ENCODE data around the gene UROD.

The UROD gene

DNA sequence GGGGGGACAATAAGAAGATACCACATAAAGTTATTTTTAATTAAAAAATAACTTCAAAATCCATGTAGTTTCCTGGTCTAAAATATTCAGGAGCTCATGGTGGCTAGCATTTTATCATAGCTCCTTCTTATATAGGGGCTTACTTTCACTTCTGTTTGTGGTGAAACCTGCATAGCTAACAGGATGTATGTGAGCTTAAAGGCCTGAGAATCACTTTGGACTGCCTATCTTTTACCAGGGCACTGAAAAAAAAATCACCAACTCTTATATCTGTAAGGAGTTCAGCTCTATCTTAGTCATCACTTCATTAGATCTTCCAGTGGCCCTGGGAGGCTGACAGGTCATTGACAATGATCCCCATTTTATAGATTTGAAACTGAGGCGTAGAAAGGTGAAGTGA is 21.3 kb downstream of the UROD start:
- no peak overlapping the region for H4K91ac ChIP-seq (ENCODE audit: low read depth, low read length, poor library complexity)
- no peak overlapping the region for H3K4me2 ChIP-seq (ENCODE audit: insufficient read depth, low read length, poor library complexity, severe bottlenecking)
- H3K9ac ChIP-seq (ENCODE audit: low read depth, low read length, poor library complexity) = no peak overlapping the region
- H2BK5ac ChIP-seq (ENCODE audit: low read length) = no peak overlapping the region
- no peak overlapping the region for H3K4ac ChIP-seq (ENCODE audit: low read length)
- no peaks in the 10 kb centered on the region for H3K4me1 ChIP-seq (ENCODE audit: control insufficient read depth in 2 of 2, insufficient read depth in 1 of 2, low read depth in 1 of 2, low read length in 2 of 2)
- DNase-seq (ENCODE audit: low spot score) = no peak
- no peak overlapping the region for H3K18ac ChIP-seq (ENCODE audit: low read length)
- H2AK5ac ChIP-seq (ENCODE audit: low read depth, low read length) = no peak overlapping the region
- H3K36me3 ChIP-seq (replicated peaks in 1 of 2; ENCODE audit: control insufficient read depth in 2 of 2, insufficient read depth in 2 of 2, low read length in 2 of 2) = no peaks in the 10 kb centered on the region
- H4K8ac ChIP-seq (ENCODE audit: low read depth, low read length) = no peak overlapping the region
- H3K4me3 ChIP-seq (ENCODE audit: low read length in 2 of 2) = no peak overlapping the region
- no peak overlapping the region for H3K14ac ChIP-seq (ENCODE audit: low read length)
- no peaks in the 10 kb centered on the region for H3K9me3 ChIP-seq (replicated peaks in 1 of 2; ENCODE audit: control insufficient read depth in 2 of 2, insufficient read depth in 1 of 2, low read depth in 1 of 2, low read length in 2 of 2)
- no peak overlapping the region for H2AFZ ChIP-seq (ENCODE audit: low read length)
- H2BK120ac ChIP-seq (ENCODE audit: low read depth, low read length) = no peak overlapping the region
- H3K27ac ChIP-seq (replicated peaks; ENCODE audit: low read length) = no peak overlapping the region
- no peak overlapping the region for H2BK12ac ChIP-seq (ENCODE audit: low read length)
- H2BK15ac ChIP-seq (ENCODE audit: low read length) = no peak overlapping the region
- H3K79me1 ChIP-seq (ENCODE audit: low read depth, low read length) = peaks cover 1% of the 10 kb centered on the region
- H3K23ac ChIP-seq (ENCODE audit: low read depth, low read length, poor library complexity) = no peak overlapping the region
- no CpG with 5 or more reads among the region's 1 CpG for WGBS, 2 donors (ENCODE audit: extremely low coverage in 2 of 2, insufficient read length in 2 of 2, insufficient replicate concordance in 1 of 2)
- no peaks in the 10 kb centered on the region for H3K27me3 ChIP-seq (ENCODE audit: control insufficient read depth in 3 of 3, insufficient read depth in 3 of 3, low read depth in 1 of 3, low read length in 3 of 3)

DNA sequence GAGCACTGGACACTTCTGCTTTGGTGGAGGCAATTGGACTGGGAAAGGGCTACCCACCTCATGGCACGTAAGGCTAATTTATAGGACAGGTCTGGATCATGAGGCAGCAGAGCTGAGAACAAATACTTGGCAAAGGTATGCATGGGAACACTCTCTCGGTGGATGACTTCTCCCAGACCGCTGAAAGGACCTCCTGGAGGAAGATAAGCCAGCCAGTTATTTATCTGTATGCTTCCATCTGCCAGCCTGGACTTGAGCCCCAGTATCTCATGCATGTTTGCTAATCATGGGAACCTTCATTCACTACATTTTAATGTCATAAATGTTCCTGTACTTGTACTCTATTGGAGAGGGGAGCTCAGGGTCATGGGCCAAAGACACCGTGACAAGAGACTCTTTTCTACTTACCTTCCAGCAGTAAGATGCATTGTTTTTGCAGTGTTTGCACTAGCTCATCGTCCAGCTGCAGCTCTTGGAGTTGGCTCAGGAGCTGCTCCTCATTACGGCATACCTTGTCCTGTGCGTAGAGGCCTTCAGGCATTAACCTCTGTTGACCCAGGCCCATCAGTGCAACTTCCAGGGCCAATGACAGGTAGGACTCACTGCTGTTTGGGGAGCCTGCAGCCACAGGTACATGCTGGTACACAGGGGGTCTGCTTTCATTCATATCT is 23.7 kb downstream of the UROD start:
- no peak for DNase-seq (ENCODE audit: low spot score)
- H3K14ac ChIP-seq (ENCODE audit: low read length) = no peak overlapping the region
- H3K23ac ChIP-seq (ENCODE audit: low read depth, low read length, poor library complexity) = no peak overlapping the region
- H3K9ac ChIP-seq (ENCODE audit: low read depth, low read length, poor library complexity) = no peak overlapping the region
- peaks cover 1% of the 10 kb centered on the region for H3K79me1 ChIP-seq (ENCODE audit: low read depth, low read length)
- H3K27ac ChIP-seq (replicated peaks; ENCODE audit: low read length) = no peak overlapping the region
- no peak overlapping the region for H4K8ac ChIP-seq (ENCODE audit: low read depth, low read length)
- no peak overlapping the region for H2BK12ac ChIP-seq (ENCODE audit: low read length)
- H2AK5ac ChIP-seq (ENCODE audit: low read depth, low read length) = no peak overlapping the region
- H3K36me3 ChIP-seq (replicated peaks in 1 of 2; ENCODE audit: control insufficient read depth in 2 of 2, insufficient read depth in 2 of 2, low read length in 2 of 2) = no peaks in the 10 kb centered on the region
- no peak overlapping the region for H3K4me3 ChIP-seq (ENCODE audit: low read length in 2 of 2)
- no CpG with 5 or more reads among the region's 7 CpGs for WGBS, 2 donors (ENCODE audit: extremely low coverage in 2 of 2, insufficient read length in 2 of 2, insufficient replicate concordance in 1 of 2)
- no peaks in the 10 kb centered on the region for H3K9me3 ChIP-seq (replicated peaks in 1 of 2; ENCODE audit: control insufficient read depth in 2 of 2, insufficient read depth in 1 of 2, low read depth in 1 of 2, low read length in 2 of 2)
- H2BK120ac ChIP-seq (ENCODE audit: low read depth, low read length) = no peak overlapping the region
- no peak overlapping the region for H4K91ac ChIP-seq (ENCODE audit: low read depth, low read length, poor library complexity)
- no peak overlapping the region for H2BK5ac ChIP-seq (ENCODE audit: low read length)
- H3K4me1 ChIP-seq (ENCODE audit: control insufficient read depth in 2 of 2, insufficient read depth in 1 of 2, low read depth in 1 of 2, low read length in 2 of 2) = no peaks in the 10 kb centered on the region
- no peak overlapping the region for H2BK15ac ChIP-seq (ENCODE audit: low read length)
- H3K27me3 ChIP-seq (ENCODE audit: control insufficient read depth in 3 of 3, insufficient read depth in 3 of 3, low read depth in 1 of 3, low read length in 3 of 3) = no peaks in the 10 kb centered on the region
- H3K4me2 ChIP-seq (ENCODE audit: insufficient read depth, low read length, poor library complexity, severe bottlenecking) = no peak overlapping the region
- no peak overlapping the region for H3K4ac ChIP-seq (ENCODE audit: low read length)
- no peak overlapping the region for H3K18ac ChIP-seq (ENCODE audit: low read length)
- H2AFZ ChIP-seq (ENCODE audit: low read length) = no peak overlapping the region

DNA sequence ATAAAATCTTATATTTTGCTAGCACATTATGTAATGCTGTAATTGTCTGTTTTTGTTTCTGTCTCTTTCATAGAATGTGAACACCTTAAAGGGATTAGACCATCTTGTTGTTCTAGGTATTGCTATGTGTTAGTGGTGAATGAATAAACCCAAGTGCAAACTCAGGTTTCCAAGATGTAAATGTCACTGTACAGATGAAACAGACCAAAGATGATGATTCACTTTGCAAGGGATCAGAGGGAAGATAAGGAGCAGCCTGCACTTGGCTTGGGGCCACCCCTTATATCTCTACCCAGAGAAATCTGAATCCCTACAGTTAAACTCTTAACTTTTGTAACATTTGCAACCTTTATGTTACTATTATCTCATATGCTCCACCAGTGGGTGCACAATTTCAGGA is 25.4 kb downstream of the UROD start:
- H4K91ac ChIP-seq (ENCODE audit: low read depth, low read length, poor library complexity) = no peak overlapping the region
- no peak overlapping the region for H3K18ac ChIP-seq (ENCODE audit: low read length)
- H3K79me1 ChIP-seq (ENCODE audit: low read depth, low read length) = peaks cover 1% of the 10 kb centered on the region
- DNase-seq (ENCODE audit: low spot score) = no peak
- H2BK5ac ChIP-seq (ENCODE audit: low read length) = no peak overlapping the region
- H3K27me3 ChIP-seq (ENCODE audit: control insufficient read depth in 3 of 3, insufficient read depth in 3 of 3, low read depth in 1 of 3, low read length in 3 of 3) = no peaks in the 10 kb centered on the region
- H2BK120ac ChIP-seq (ENCODE audit: low read depth, low read length) = no peak overlapping the region
- no peak overlapping the region for H2AK5ac ChIP-seq (ENCODE audit: low read depth, low read length)
- no peak overlapping the region for H3K4me3 ChIP-seq (ENCODE audit: low read length in 2 of 2)
- no peaks in the 10 kb centered on the region for H3K4me1 ChIP-seq (ENCODE audit: control insufficient read depth in 2 of 2, insufficient read depth in 1 of 2, low read depth in 1 of 2, low read length in 2 of 2)
- no peak overlapping the region for H3K23ac ChIP-seq (ENCODE audit: low read depth, low read length, poor library complexity)
- H2AFZ ChIP-seq (ENCODE audit: low read length) = no peak overlapping the region
- no peak overlapping the region for H3K27ac ChIP-seq (replicated peaks; ENCODE audit: low read length)
- no peak overlapping the region for H4K8ac ChIP-seq (ENCODE audit: low read depth, low read length)
- no peak overlapping the region for H2BK15ac ChIP-seq (ENCODE audit: low read length)
- no peak overlapping the region for H3K9ac ChIP-seq (ENCODE audit: low read depth, low read length, poor library complexity)
- H3K36me3 ChIP-seq (replicated peaks in 1 of 2; ENCODE audit: control insufficient read depth in 2 of 2, insufficient read depth in 2 of 2, low read length in 2 of 2) = no peaks in the 10 kb centered on the region
- no peak overlapping the region for H2BK12ac ChIP-seq (ENCODE audit: low read length)
- H3K4me2 ChIP-seq (ENCODE audit: insufficient read depth, low read length, poor library complexity, severe bottlenecking) = no peak overlapping the region
- H3K9me3 ChIP-seq (replicated peaks in 1 of 2; ENCODE audit: control insufficient read depth in 2 of 2, insufficient read depth in 1 of 2, low read depth in 1 of 2, low read length in 2 of 2) = no peaks in the 10 kb centered on the region
- no peak overlapping the region for H3K4ac ChIP-seq (ENCODE audit: low read length)
- no peak overlapping the region for H3K14ac ChIP-seq (ENCODE audit: low read length)

- H3K4ac ChIP-seq (ENCODE audit: low read length) = no peak overlapping the region
- no peak for DNase-seq (ENCODE audit: low spot score)
- WGBS, 2 donors (ENCODE audit: extremely low coverage in 2 of 2, insufficient read length in 2 of 2, insufficient replicate concordance in 1 of 2) = no CpG with 5 or more reads among the region's 2 CpGs
- H3K36me3 ChIP-seq (replicated peaks in 1 of 2; ENCODE audit: control insufficient read depth in 2 of 2, insufficient read depth in 2 of 2, low read length in 2 of 2) = no peaks in the 10 kb centered on the region
- no peak overlapping the region for H2BK12ac ChIP-seq (ENCODE audit: low read length)
- no peaks in the 10 kb centered on the region for H3K27me3 ChIP-seq (ENCODE audit: control insufficient read depth in 3 of 3, insufficient read depth in 3 of 3, low read depth in 1 of 3, low read length in 3 of 3)
- no peak overlapping the region for H3K18ac ChIP-seq (ENCODE audit: low read length)
- no peak overlapping the region for H3K14ac ChIP-seq (ENCODE audit: low read length)
- H3K4me2 ChIP-seq (ENCODE audit: insufficient read depth, low read length, poor library complexity, severe bottlenecking) = no peak overlapping the region
- no peaks in the 10 kb centered on the region for H3K9me3 ChIP-seq (replicated peaks in 1 of 2; ENCODE audit: control insufficient read depth in 2 of 2, insufficient read depth in 1 of 2, low read depth in 1 of 2, low read length in 2 of 2)
- H3K4me1 ChIP-seq (ENCODE audit: control insufficient read depth in 2 of 2, insufficient read depth in 1 of 2, low read depth in 1 of 2, low read length in 2 of 2) = no peaks in the 10 kb centered on the region
- no peak overlapping the region for H2AK5ac ChIP-seq (ENCODE audit: low read depth, low read length)
- H3K4me3 ChIP-seq (ENCODE audit: low read length in 2 of 2) = no peak overlapping the region
- H2BK15ac ChIP-seq (ENCODE audit: low read length) = no peak overlapping the region
- H4K91ac ChIP-seq (ENCODE audit: low read depth, low read length, poor library complexity) = no peak overlapping the region
- no peak overlapping the region for H3K9ac ChIP-seq (ENCODE audit: low read depth, low read length, poor library complexity)
- no peak overlapping the region for H2BK5ac ChIP-seq (ENCODE audit: low read length)
- H2BK120ac ChIP-seq (ENCODE audit: low read depth, low read length) = no peak overlapping the region
- H3K23ac ChIP-seq (ENCODE audit: low read depth, low read length, poor library complexity) = no peak overlapping the region
- no peak overlapping the region for H2AFZ ChIP-seq (ENCODE audit: low read length)
- H3K27ac ChIP-seq (replicated peaks; ENCODE audit: low read length) = no peak overlapping the region
- no peak overlapping the region for H4K8ac ChIP-seq (ENCODE audit: low read depth, low read length)
- peaks cover 1% of the 10 kb centered on the region for H3K79me1 ChIP-seq (ENCODE audit: low read depth, low read length)
These were observed 26.2 kb downstream of the UROD start for GRCh38 chr1:45038240-45038639.

Measured in neuronal stem cell (in vitro differentiated cells).